HepG2 (cell line): ENCODE data around the gene MYO16.

ENCODE experiments used
- ATF1 ChIP-seq: IDR thresholded peaks from 2 replicates; pipeline ENCODE4 v1.6.1; 2016; ENCODE audit warnings: mild to moderate bottlenecking, control low read depth
- JUND ChIP-seq: sonication (generic); formaldehyde crosslinking; IDR thresholded peaks from 2 replicates; pipeline ENCODE4 v1.8.0; 2022; ENCODE audit warnings: mild to moderate bottlenecking, missing genetic modification reagents
- NR2F1 ChIP-seq, 2 experiments: fragments of 450-650 bp in 1 of 2; formaldehyde crosslinking in 1 of 2; IDR thresholded peaks; 2 replicates each; pipeline versions ENCODE4 v1.5.0 to v1.6.1; 2016 to 2020; ENCODE audit warnings: mild to moderate bottlenecking in 1 of 2, missing compliant biosample characterization in 1 of 2, missing genetic modification reagents in 1 of 2, moderate library complexity in 1 of 2

DNA sequence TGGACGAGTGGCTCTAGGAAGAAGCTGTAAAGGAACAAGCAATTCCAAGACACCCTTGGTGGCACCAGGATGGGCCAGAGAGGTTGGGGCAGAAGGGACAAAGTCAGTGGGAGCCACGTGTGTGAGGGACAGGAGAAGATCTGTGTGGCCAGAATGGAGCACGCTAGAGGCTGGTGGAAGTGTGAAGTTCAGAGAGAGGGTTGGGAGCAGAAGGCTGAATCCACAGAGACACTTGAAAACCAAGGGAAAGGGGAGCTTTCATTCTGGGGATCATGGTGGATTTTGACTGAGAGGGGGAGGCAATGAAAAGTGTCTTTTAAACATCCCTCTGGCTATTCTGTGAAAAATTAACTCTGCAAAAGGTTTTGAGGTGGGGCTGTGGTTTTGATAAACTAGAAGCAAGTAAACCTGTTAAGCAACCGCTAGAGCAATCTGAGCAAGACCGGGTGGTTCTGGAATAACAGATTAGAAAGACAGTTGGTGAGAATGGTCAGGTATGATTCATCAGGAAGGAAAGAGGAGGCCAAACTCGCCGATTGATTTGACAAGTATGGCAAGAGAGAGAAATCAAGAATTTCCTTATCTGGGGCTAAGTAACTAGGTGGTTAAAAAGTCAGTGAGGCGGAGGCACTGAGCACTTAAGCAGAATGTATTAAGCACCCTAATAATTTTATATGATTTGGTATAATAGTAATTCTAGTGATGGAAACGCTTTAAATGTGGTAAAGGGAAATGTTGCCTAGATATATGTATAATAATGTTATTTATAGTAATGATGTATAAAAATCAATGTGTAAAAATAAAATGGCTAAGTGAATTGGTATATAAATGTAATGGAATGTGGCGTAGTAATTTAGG, 140.0 kb downstream of the MYO16 start:
- TF ChIP-seq NR2F1 (CRISPR knock-in tag; IDR thresholded peaks at IDR 0.05) = no peak
- no peak for TF ChIP-seq JUND (CRISPR knock-in tag)
- TF ChIP-seq ATF1 (CRISPR knock-in tag) = no peak
